Mucosa of rectum (tissue), 2 donors: Measurements from ENCODE around the gene SHC4.

Experiments used
- H3K27ac ChIP-seq, 2 donors: one replicate each; pipeline ENCODE4 v1.7.0; 2013; ENCODE audit warnings: inconsistent platforms in 2 of 2, low read depth in 2 of 2, low read length in 2 of 2
- H3K27me3 ChIP-seq, 2 donors: one replicate each; pipeline ENCODE4 v1.7.0; 2013; ENCODE audit warnings: low read length in 2 of 2; ENCODE audit not compliant: control insufficient read depth in 2 of 2, insufficient read depth in 2 of 2
- H3K36me3 ChIP-seq, 2 donors: one replicate each; pipeline ENCODE4 v1.7.0; 2013; ENCODE audit warnings: low read length in 2 of 2; ENCODE audit not compliant: control insufficient read depth in 2 of 2, insufficient read depth in 2 of 2
- H3K4me1 ChIP-seq, 2 donors: one replicate each; pipeline ENCODE4 v1.7.0; 2013; ENCODE audit warnings: low read length in 2 of 2, mild to moderate bottlenecking in 1 of 2; ENCODE audit not compliant: control insufficient read depth in 2 of 2, insufficient read depth in 2 of 2
- H3K4me3 ChIP-seq, 2 donors: one replicate each; pipeline ENCODE4 v1.7.0; 2013; ENCODE audit warnings: low read length in 2 of 2
- H3K9ac ChIP-seq, 2 donors: one replicate each; pipeline ENCODE4 v1.7.0; 2013; ENCODE audit warnings: low read length in 2 of 2, low read depth in 1 of 2, mild to moderate bottlenecking in 1 of 2
- H3K9me3 ChIP-seq, 2 donors: one replicate each; pipeline ENCODE4 v1.7.0; 2013; ENCODE audit warnings: low read length in 2 of 2; ENCODE audit not compliant: control insufficient read depth in 2 of 2
- donor health status: healthy.
- donor health status: Normal muscosa, but diverticular disease.

The SHC4 gene

GRCh38 chr15:48984811-48985352 lies 21.2 kb upstream of the SHC4 start:
- no peaks in the 10 kb centered on the region for H3K36me3 ChIP-seq
- H3K4me3 ChIP-seq: no peak overlapping the region
- H3K4me1 ChIP-seq: no peaks in the 10 kb centered on the region
- H3K9me3 ChIP-seq: no peaks in the 10 kb centered on the region
- H3K9ac ChIP-seq: no peak overlapping the region
- H3K27me3 ChIP-seq: no peaks in the 10 kb centered on the region
- H3K27ac ChIP-seq: no peak overlapping the region

GRCh38 chr15:48984021-48984710 lies 20.4 kb upstream of the SHC4 start:
- H3K4me3 ChIP-seq: no peak overlapping the region
- no peaks in the 10 kb centered on the region for H3K9me3 ChIP-seq
- H3K9ac ChIP-seq: no peak overlapping the region
- H3K4me1 ChIP-seq: no peaks in the 10 kb centered on the region
- no peaks in the 10 kb centered on the region for H3K36me3 ChIP-seq
- no peak overlapping the region for H3K27ac ChIP-seq
- no peaks in the 10 kb centered on the region for H3K27me3 ChIP-seq

GRCh38 chr15:48983300-48983699 lies 19.6 kb upstream of the SHC4 start:
- H3K9ac ChIP-seq: no peak overlapping the region

GRCh38 chr15:48981941-48982340 lies 18.2 kb upstream of the SHC4 start:
- Histone ChIP-seq H3K9ac (no peak overlapping the region), H3K36me3 (no peaks in the 10 kb centered on the region), H3K4me1 (no peaks in the 10 kb centered on the region), H3K27me3 (no peaks in the 10 kb centered on the region), H3K27ac (no peak overlapping the region), H3K9me3 (no peaks in the 10 kb centered on the region), H3K4me3 (no peak overlapping the region)

More at GRCh38 chr15:48983300-48983699, 19.6 kb upstream of the SHC4 start:
- no peak overlapping the region for H3K4me3 ChIP-seq
- no peaks in the 10 kb centered on the region for H3K9me3 ChIP-seq
- H3K27me3 ChIP-seq: no peaks in the 10 kb centered on the region
- H3K36me3 ChIP-seq: no peaks in the 10 kb centered on the region
- no peak overlapping the region for H3K27ac ChIP-seq
- H3K4me1 ChIP-seq: no peaks in the 10 kb centered on the region

GRCh38 chr15:48978638-48979037 lies 14.9 kb upstream of the SHC4 start:
- no peak overlapping the region for H3K27ac ChIP-seq

GRCh38 chr15:48976444-48977088 lies 12.8 kb upstream of the SHC4 start:
- Histone ChIP-seq H3K27me3 (no peaks in the 10 kb centered on the region), H3K9ac (no peak overlapping the region), H3K36me3 (no peaks in the 10 kb centered on the region), H3K4me3 (peak overlapping the region in 1 of 2 donors; percentile 72), H3K9me3 (no peaks in the 10 kb centered on the region), H3K4me1 (peaks cover 0 to 6% of the 10 kb centered on the region in 2 donors), H3K27ac (no peak overlapping the region)

More at GRCh38 chr15:48978638-48979037, 14.9 kb upstream of the SHC4 start:
- Histone ChIP-seq H3K9ac (no peak overlapping the region), H3K36me3 (no peaks in the 10 kb centered on the region), H3K4me3 (no peak overlapping the region), H3K4me1 (peaks cover 0 to 6% of the 10 kb centered on the region in 2 donors), H3K27me3 (no peaks in the 10 kb centered on the region), H3K9me3 (no peaks in the 10 kb centered on the region)

GRCh38 chr15:48975472-48976419 lies 12.0 kb upstream of the SHC4 start:
- Histone ChIP-seq H3K36me3 (no peaks in the 10 kb centered on the region), H3K9me3 (no peaks in the 10 kb centered on the region), H3K4me1 (peaks cover 0 to 6% of the 10 kb centered on the region in 2 donors), H3K4me3 (peak overlapping the region; percentile 51 to 72), H3K9ac (peak overlapping the region; percentile 52 to 66), H3K27me3 (no peaks in the 10 kb centered on the region), H3K27ac (no peak overlapping the region)

GRCh38 chr15:48974882-48975281 lies 11.2 kb upstream of the SHC4 start:
- H3K9ac ChIP-seq: no peak overlapping the region
- H3K36me3 ChIP-seq: no peaks in the 10 kb centered on the region
- peaks cover 0 to 6% of the 10 kb centered on the region in 2 donors for H3K4me1 ChIP-seq
- H3K4me3 ChIP-seq: no peak overlapping the region
- H3K9me3 ChIP-seq: no peaks in the 10 kb centered on the region
- H3K27me3 ChIP-seq: no peaks in the 10 kb centered on the region
- no peak overlapping the region for H3K27ac ChIP-seq

- H3K36me3 ChIP-seq: no peaks in the 10 kb centered on the region
- no peaks in the 10 kb centered on the region for H3K9me3 ChIP-seq
These were observed 9.2 kb upstream of the SHC4 start for GRCh38 chr15:48972750-48973503.

More at GRCh38 chr15:48972750-48973503, 9.2 kb upstream of the SHC4 start:
- H3K4me1 ChIP-seq: peaks cover 0 to 6% of the 10 kb centered on the region in 2 donors
- H3K27me3 ChIP-seq: no peaks in the 10 kb centered on the region
- H3K4me3 ChIP-seq: no peak overlapping the region
- no peak overlapping the region for H3K9ac ChIP-seq
- H3K27ac ChIP-seq: no peak overlapping the region
